ENCODE results near the gene FSTL3.

FSTL3 gene

DNA sequence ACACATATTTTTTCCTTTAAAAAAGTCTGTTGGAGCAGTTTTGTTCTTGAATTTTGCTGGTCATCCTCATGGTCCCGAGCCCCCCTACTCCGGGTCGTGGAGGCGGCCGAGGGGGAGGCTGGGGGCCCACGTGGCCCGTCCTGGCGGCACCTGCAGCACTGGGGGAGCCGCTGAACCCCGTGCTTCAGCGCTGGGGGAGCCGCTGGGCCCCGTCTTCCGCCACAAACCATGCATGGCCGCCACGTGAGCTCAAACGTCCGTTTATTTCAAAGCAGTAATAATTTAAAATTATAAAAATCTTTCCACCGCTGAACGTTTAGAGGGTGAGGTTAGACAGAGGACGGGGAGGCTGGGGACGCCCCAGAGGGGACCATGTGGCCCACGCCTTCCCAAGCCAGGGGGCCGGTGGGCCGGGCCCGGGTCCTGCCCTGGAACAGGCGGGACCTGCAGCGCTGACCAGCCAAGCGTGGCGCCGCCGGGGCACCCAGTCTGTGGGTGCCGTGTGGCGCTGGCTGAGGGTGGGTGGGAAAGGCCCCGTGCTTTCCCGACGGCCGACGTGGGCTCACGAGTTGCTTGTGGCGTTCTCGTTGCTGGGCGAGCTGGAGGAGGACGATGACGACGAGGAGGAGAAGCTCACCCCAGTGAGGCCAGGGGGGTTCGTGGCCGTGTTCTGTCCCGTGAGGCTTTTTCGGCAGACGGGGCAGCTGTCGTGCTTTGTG lies 28.5 kb upstream of the FSTL3 start:
- Histone ChIP-seq H3K9ac (ENCODE audit: low read depth, low read length) (no peak overlapping the region), H3K36me3 (ENCODE audit: insufficient read depth, low read length) (peaks cover 59% of the 10 kb centered on the region), H3K27me3 (ENCODE audit: control insufficient read depth, insufficient read depth, low read length) (no peaks in the 10 kb centered on the region), H3K4me3 (ENCODE audit: low read length) (no peak overlapping the region), H3K9me3 (replicated peaks; ENCODE audit: low read length) (no peaks in the 10 kb centered on the region), H3K4me1 (ENCODE audit: control insufficient read depth, insufficient read depth, low read length) (no peaks in the 10 kb centered on the region), H3K4me2 (ENCODE audit: low read length) (no peak overlapping the region)

DNA sequence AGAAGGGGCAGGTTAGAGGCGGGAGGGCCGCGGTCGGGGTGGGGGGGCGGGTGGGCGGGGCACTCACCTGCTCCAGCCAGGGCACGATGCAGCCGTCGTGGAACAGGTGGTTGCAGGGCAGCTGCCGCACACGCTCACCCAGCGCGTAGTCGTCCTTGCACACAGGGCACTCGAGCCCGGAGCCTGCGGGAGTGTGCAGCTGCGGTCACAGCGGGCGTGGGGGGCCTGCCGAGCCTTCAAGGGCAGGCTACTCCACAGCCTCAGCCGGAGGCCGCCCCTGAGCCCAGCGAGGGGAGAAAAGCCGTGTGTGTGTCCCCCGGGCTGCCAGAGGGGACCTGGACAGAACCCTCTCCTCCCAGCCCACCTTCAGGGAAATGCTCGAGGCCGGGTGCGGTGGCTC lies 27.9 kb upstream of the FSTL3 start:
- Histone ChIP-seq H3K4me1 (ENCODE audit: control insufficient read depth, insufficient read depth, low read length) (no peaks in the 10 kb centered on the region), H3K9me3 (replicated peaks; ENCODE audit: low read length) (no peaks in the 10 kb centered on the region), H3K4me2 (ENCODE audit: low read length) (no peak overlapping the region), H3K4me3 (ENCODE audit: low read length) (no peak overlapping the region), H3K36me3 (ENCODE audit: insufficient read depth, low read length) (peaks cover 65% of the 10 kb centered on the region), H3K9ac (ENCODE audit: low read depth, low read length) (no peak overlapping the region), H3K27me3 (ENCODE audit: control insufficient read depth, insufficient read depth, low read length) (no peaks in the 10 kb centered on the region)

DNA sequence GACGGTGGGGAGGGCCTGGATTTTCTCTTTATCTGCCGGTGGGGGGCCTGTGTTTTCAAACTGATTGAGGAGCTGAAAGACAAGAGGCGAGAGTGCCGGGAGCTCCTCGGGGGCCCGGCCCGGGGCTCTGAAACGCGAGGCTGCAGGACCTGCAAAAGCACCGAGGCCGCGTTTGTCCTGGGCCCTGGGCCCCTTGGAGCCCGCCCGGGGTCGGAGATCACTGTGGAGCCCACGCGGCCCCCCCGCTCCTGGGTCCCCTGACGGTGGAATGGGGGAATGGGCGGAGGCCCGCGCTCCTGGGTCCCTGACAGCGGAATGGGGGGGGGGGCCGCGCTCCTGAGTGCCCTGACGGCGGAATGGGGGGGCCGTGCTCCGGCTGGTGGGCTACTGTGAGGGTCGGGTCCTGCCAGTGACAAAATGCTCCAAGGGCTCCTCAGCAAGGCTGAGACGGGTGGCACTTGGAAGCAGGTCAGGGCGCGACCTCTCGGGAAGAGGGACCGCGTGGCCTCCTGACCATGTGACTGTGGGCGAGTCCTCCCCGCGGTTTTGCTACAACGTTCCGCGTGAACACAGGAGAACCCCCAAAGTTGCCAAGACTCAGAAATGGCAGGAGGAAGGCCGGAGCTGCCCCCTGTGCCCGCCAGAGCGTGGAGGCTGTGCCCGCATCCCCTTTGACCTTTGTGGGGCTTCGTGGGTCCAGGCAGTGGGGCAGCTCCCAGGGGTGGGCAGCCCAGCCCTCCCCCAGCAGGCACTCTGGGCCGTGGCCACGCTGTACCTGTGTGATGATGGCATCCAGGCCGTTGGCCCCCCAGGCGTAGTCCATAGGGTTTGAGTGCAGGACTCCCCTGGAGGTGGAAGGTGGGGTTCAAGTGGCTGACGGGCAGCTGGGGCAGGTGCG lies 27.0 kb upstream of the FSTL3 start:
- H3K36me3 ChIP-seq (ENCODE audit: insufficient read depth, low read length), result peaks cover 73% of the 10 kb centered on the region

DNA sequence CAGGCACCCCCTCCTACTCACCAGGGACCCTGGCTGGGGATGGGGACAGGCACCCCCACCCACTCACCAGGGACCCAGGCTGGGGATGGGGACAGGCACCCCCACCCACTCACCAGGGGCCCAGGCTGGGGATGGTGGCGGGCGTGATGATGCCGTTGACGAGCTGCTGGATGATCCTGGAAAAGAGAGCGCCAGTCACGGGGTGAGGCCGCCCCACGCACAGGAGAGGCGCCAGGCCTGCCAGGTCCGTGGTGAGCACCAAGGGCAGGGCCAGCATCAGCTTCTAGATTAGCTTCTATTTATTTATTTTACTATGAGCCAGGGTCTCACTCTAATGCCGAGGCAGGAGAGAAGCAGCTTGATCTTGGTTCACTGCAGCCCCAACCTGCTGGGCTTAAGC lies 26.1 kb upstream of the FSTL3 start:
- Histone ChIP-seq H3K4me1 (ENCODE audit: control insufficient read depth, insufficient read depth, low read length) (no peaks in the 10 kb centered on the region), H3K36me3 (ENCODE audit: insufficient read depth, low read length) (peaks cover 68% of the 10 kb centered on the region), H3K9me3 (replicated peaks; ENCODE audit: low read length) (no peaks in the 10 kb centered on the region), H3K4me2 (ENCODE audit: low read length) (no peak overlapping the region), H3K9ac (ENCODE audit: low read depth, low read length) (no peak overlapping the region), H3K4me3 (ENCODE audit: low read length) (no peak overlapping the region), H3K27me3 (ENCODE audit: control insufficient read depth, insufficient read depth, low read length) (no peaks in the 10 kb centered on the region)

More for the DNA sequence above, 27.0 kb upstream of the FSTL3 start:
- H3K4me2 ChIP-seq (ENCODE audit: low read length), result no peak overlapping the region
- no peaks in the 10 kb centered on the region for H3K9me3 ChIP-seq (replicated peaks; ENCODE audit: low read length)
- no peaks in the 10 kb centered on the region for H3K4me1 ChIP-seq (ENCODE audit: control insufficient read depth, insufficient read depth, low read length)
- H3K4me3 ChIP-seq (ENCODE audit: low read length), result no peak overlapping the region
- H3K27me3 ChIP-seq (ENCODE audit: control insufficient read depth, insufficient read depth, low read length), result no peaks in the 10 kb centered on the region
- H3K9ac ChIP-seq (ENCODE audit: low read depth, low read length), result no peak overlapping the region

DNA sequence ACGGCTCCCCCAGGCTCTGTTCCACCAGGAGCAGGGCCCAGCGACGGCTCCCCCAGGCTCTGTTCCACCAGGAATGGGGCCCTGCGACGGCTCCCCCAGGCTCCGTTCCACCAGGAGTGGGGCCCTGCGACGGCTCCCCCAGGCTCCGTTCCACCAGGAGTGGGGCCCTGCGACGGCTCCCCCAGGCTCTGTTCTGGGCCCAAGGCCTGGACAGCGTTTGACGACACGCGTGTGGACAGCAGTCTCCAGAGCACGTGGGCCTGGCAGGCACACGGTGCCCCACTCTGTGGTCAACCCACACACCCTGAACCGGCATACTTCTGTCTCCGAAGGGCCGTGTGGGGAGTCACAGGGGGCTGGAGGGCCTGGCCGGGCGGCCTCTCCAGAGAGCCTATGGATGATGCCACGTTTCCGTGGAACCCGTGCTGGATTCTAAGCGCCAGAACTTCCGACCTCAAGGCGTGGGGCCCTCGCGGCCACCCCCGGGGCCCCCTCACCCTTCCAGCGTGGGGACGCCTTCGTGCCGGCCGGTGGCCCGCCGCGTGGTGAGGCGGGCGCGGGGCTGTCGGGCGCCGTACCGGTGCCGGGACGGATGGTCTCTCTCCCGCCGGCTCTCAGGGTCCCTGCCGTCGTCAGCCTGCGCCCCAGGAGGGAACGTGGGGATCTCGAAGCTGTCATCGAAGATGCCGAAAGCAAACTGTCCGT lies 24.9 kb upstream of the FSTL3 start:
- peaks cover 60% of the 10 kb centered on the region for H3K36me3 ChIP-seq (ENCODE audit: insufficient read depth, low read length)
- H3K4me2 ChIP-seq (ENCODE audit: low read length), result no peak overlapping the region
- H3K27me3 ChIP-seq (ENCODE audit: control insufficient read depth, insufficient read depth, low read length), result no peaks in the 10 kb centered on the region
- H3K4me3 ChIP-seq (ENCODE audit: low read length), result no peak overlapping the region
- peaks cover 5% of the 10 kb centered on the region for H3K4me1 ChIP-seq (ENCODE audit: control insufficient read depth, insufficient read depth, low read length)
- H3K9ac ChIP-seq (ENCODE audit: low read depth, low read length), result no peak overlapping the region
- H3K9me3 ChIP-seq (replicated peaks; ENCODE audit: low read length), result no peaks in the 10 kb centered on the region

DNA sequence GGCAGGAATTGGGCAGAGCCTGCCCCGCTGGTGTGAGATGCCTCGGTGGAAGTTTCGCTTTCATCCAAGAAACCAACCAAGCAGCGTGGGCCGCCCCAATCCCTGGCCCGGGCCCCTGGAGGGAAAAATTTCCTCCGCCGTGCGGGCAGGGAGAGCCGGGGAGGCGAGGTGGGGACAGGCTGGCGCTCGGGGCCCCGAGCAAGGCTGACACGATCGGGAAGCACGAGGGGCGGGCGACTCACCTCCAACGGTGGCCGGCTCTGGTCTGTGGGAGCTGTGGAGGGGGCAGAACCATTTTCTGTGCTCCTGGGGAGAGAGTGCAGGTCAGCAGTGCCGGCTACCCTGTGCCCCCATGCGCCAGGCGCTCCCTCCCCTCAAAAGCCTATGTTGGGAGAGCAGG lies 24.2 kb upstream of the FSTL3 start:
- H3K4me3 ChIP-seq (ENCODE audit: low read length), result no peak overlapping the region

DNA sequence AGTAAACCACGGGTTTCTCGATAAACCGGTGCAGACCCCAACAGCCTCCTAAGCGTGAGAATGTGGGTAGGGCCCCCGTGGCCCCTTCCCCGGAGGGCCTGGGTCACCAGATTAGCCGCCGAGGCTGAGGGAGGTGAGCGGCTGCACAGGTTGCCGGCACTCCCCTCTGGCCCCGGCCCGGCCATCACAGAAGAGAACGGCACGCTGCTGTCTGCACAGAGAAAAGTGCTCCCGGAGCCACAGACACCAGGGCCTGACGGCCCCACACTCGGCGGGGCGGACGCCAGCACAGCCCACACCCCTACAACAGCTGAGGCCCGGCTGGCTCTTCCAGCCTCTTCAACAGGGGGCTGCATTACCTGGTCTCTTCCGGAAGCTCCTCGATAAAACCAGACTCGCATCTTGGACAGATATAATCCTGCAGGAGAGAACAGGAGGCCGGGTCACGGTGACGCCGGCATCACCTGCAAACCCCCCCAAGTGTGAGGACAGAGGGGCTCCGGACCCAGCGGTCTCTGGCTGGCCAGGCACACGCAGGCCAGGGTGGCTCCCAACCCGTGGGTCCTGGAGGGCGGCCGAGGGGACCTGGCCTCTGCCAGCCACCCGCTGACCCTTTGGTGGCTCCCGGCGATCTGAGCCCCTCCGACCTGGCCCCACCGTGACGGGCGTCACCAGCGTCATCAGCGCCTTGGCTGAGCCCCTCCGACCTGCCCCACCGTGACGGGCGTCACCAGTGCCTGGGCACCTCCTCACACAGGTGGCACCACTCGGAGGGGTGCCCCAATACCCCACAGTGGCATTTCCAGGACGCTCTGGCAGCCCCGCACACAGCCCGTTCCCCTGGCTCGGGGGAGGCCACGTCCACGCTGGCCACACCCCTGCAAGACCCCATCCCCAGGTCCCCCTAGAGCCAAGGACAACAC lies 23.5 kb upstream of the FSTL3 start:
- Histone ChIP-seq H3K4me3 (ENCODE audit: low read length) (no peak overlapping the region), H3K9ac (ENCODE audit: low read depth, low read length) (no peak overlapping the region), H3K4me2 (ENCODE audit: low read length) (no peak overlapping the region), H3K4me1 (ENCODE audit: control insufficient read depth, insufficient read depth, low read length) (peaks cover 19% of the 10 kb centered on the region), H3K27me3 (ENCODE audit: control insufficient read depth, insufficient read depth, low read length) (no peaks in the 10 kb centered on the region), H3K36me3 (ENCODE audit: insufficient read depth, low read length) (peaks cover 50% of the 10 kb centered on the region), H3K9me3 (replicated peaks; ENCODE audit: low read length) (no peaks in the 10 kb centered on the region)

More for the DNA sequence above, 24.2 kb upstream of the FSTL3 start:
- H3K27me3 ChIP-seq (ENCODE audit: control insufficient read depth, insufficient read depth, low read length), result no peaks in the 10 kb centered on the region
- no peaks in the 10 kb centered on the region for H3K9me3 ChIP-seq (replicated peaks; ENCODE audit: low read length)
- no peak overlapping the region for H3K4me2 ChIP-seq (ENCODE audit: low read length)
- H3K4me1 ChIP-seq (ENCODE audit: control insufficient read depth, insufficient read depth, low read length), result peaks cover 12% of the 10 kb centered on the region
- H3K9ac ChIP-seq (ENCODE audit: low read depth, low read length), result no peak overlapping the region
- peaks cover 57% of the 10 kb centered on the region for H3K36me3 ChIP-seq (ENCODE audit: insufficient read depth, low read length)

DNA sequence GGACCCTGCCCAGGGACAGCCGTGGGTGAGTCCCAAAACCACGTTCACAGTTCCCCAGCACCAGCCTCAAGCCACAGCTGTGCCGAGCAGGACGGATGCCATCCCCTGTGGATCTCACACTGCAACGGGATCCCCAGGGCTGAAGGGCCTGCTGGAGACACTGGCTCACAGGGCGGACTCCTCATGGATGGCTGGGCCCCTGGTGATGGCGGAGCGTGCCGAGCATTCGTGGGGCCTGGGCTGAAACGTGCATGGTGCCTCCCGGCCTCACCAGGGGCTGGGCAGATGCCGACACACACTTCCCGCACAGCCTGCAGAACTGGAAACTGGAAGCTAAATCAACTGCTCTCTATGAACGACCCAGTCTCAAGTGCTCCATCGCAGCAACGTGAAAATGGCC lies 22.8 kb upstream of the FSTL3 start:
- H3K4me1 ChIP-seq (ENCODE audit: control insufficient read depth, insufficient read depth, low read length), result peaks cover 26% of the 10 kb centered on the region
- peaks cover 53% of the 10 kb centered on the region for H3K36me3 ChIP-seq (ENCODE audit: insufficient read depth, low read length)
- H3K4me3 ChIP-seq (ENCODE audit: low read length), result no peak overlapping the region
- no peaks in the 10 kb centered on the region for H3K27me3 ChIP-seq (ENCODE audit: control insufficient read depth, insufficient read depth, low read length)
- H3K9ac ChIP-seq (ENCODE audit: low read depth, low read length), result no peak overlapping the region
- H3K4me2 ChIP-seq (ENCODE audit: low read length), result no peak overlapping the region
- H3K9me3 ChIP-seq (replicated peaks; ENCODE audit: low read length), result no peaks in the 10 kb centered on the region

DNA sequence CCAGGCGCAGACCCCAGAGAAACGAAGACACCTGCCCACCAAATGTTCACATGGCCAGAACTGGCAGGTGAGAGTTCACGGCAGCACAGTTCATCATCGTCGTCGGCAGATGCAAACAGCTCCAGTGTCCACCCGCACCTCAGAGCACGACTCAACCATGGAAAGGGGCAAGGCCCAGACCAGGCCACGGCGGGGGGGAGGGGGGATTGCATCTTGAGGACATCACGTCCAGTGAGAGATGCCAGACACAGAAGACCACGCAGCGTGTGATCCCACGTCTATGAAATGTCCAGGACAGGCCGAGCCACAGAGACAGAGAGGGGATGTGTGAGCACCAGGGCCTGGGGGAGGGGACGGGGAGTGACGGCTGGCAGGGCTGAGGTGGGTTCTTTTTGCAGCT lies 20.5 kb upstream of the FSTL3 start:
- Histone ChIP-seq H3K36me3 (ENCODE audit: insufficient read depth, low read length) (peaks cover 45% of the 10 kb centered on the region), H3K27me3 (ENCODE audit: control insufficient read depth, insufficient read depth, low read length) (no peaks in the 10 kb centered on the region), H3K4me1 (ENCODE audit: control insufficient read depth, insufficient read depth, low read length) (peaks cover 48% of the 10 kb centered on the region)

DNA sequence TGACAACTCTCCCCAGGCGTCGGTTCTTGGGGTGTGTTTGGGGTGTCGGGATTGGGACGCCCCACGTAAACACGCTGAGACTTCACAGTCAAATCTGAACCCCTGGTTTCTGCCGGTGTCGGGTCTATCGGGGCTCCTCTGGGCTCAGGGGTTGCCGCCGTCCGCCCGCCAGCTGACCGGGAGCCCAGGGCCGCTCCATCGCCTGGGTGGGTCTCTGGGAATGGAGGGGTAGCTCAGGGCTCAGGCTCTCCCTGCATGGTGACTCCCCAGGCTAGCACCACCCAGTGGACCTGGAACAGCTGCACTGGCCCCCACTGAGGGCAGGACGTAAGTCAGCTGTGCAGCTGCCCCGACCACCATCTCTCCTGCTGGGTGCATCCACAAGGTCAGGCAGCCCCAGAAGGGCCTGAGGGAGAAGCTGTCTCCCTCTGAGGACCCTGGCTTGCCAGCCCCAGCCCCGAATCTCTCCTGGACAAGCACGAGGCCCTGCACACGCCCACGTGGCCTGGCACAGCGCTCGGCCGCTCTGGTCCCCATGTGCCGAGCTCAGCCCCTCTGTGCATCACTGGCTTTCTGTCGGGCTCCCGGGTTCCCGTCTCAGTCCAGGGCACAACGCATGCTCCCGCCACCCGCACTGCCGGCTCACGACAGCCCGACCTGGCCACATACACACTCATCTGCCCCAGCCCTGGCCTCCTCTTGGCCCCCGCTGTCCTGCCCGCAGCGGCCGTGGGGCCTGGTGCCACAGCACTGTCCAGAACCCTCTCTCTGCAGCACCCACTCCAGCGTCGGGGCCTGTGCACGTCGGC lies 19.2 kb upstream of the FSTL3 start:
- Histone ChIP-seq H3K4me3 (ENCODE audit: low read length) (no peak overlapping the region), H3K36me3 (ENCODE audit: insufficient read depth, low read length) (peaks cover 33% of the 10 kb centered on the region), H3K4me2 (ENCODE audit: low read length) (no peak overlapping the region), H3K9me3 (replicated peaks; ENCODE audit: low read length) (no peaks in the 10 kb centered on the region), H3K4me1 (ENCODE audit: control insufficient read depth, insufficient read depth, low read length) (peaks cover 60% of the 10 kb centered on the region), H3K9ac (ENCODE audit: low read depth, low read length) (no peak overlapping the region), H3K27me3 (ENCODE audit: control insufficient read depth, insufficient read depth, low read length) (no peaks in the 10 kb centered on the region)

More for the DNA sequence above, 20.5 kb upstream of the FSTL3 start:
- Histone ChIP-seq H3K9me3 (replicated peaks; ENCODE audit: low read length) (no peaks in the 10 kb centered on the region), H3K9ac (ENCODE audit: low read depth, low read length) (no peak overlapping the region), H3K4me2 (ENCODE audit: low read length) (no peak overlapping the region), H3K4me3 (ENCODE audit: low read length) (no peak overlapping the region)

All from skeletal muscle satellite cell (primary cell).